Stimulated activated CD4-positive, alpha-beta T cell treated with anti-CD3 and anti-CD28 coated beads, Interleukin-12 subunit alpha, Interleukin-12 subunit beta, amount 100 ng/mL, for 24 hours (primary cell): ENCODE results near the gene DOCK1.

Source experiments
- DNase-seq, 2 experiments: peaks; one replicate each; pipeline ENCODE4 v3.0.0-alpha.2; 2020; ENCODE audit warnings: low read depth in 2 of 2

The DOCK1 gene

DNA sequence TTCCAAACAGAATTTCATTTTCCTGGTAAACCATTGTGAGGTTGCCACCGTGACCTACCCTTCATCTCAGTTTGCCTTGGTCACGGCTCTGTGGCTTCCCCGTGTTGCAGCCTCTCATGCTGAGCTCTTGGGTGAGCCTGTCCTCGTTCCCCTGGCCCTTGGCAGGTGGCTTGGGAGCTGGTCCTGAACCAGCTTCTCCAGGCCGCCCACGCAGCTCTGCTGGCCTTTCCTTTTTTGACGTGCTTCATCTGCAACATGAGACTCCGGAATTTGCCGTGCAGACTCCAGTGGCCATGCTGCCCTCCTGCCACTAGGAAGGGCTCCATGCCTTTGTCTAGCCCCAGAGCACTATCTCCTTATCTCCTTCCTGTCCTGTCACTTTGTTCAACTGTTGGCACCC, 550.9 kb downstream of the DOCK1 start:
- no peak for DNase-seq

DNA sequence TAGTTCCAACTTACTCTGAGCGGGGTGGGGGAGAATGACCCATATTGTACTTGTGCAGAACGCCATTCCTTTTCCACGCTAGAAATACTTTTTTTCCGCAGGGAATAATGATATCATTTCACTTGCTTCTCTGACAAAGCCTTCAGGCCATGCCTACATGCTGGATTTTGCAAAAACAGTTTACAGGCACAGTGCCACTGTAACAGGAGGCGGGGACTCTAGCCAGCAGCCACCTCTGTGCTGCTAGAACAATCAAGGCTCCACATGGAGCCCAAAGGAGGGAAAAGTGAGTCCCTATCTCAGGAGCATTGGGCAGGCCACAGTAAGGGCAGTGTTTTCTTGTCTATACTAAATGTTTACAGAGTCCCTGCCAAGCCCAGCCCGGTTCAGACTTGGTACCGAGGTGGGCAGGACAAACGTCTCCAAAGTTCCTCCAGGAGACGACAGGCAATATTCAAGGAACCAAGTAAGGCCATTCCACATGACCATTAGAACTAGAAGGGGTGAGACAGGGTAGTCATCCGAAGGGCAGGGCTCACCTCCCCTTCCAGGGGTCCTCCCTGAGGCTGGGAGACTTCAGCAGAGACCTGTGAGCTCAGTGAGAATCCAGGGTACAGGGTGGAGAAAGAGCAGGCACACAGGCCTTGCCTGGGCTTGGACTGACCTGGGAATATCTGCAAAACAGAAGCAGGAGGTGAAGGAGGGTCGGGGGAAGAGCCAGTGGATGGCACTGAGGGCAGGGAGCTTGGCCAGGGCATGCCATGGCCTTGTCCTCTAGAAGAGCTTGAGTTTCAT, 553.0 kb downstream of the DOCK1 start:
- DNase-seq = no peak

DNA sequence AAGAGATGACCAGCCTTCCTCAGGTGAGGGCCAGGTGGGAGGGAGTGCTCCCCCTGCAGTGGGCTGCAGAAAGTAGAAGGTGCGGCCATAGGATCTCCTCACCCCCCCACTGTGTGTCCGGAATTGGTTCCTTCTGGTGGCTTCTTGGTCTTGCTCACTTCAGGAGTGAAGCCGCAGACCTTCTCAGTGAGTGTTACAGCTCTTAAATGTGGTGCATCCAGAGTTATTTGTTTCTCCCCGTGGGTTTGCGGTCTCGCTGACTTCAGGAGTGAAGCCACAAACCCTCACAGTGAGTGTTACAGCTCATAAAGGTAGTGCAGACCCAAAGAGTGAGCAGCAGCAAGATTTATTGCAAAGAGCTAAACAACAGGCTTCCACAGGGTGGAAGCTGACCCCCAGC, 553.6 kb downstream of the DOCK1 start:
- DNase-seq = no peak

DNA sequence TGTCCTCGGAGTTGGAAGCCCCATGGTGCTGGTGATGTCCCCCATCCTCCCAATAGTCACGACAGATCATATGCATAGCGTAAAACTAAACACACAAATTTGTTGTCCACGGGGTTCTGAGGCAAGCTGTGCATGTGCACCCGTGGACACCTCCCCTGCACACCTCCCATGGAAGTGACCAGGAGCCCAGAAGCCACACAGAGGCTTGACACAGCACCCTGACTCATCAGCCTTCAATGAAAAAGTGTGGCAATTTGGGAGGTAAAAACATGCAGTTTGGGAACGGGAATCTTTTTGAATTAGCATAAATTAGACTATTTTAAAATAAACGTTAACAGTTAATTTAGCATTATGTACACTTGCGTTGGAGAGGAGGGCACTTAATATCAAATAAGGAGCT, 554.7 kb downstream of the DOCK1 start:
- no peak for DNase-seq

DNA sequence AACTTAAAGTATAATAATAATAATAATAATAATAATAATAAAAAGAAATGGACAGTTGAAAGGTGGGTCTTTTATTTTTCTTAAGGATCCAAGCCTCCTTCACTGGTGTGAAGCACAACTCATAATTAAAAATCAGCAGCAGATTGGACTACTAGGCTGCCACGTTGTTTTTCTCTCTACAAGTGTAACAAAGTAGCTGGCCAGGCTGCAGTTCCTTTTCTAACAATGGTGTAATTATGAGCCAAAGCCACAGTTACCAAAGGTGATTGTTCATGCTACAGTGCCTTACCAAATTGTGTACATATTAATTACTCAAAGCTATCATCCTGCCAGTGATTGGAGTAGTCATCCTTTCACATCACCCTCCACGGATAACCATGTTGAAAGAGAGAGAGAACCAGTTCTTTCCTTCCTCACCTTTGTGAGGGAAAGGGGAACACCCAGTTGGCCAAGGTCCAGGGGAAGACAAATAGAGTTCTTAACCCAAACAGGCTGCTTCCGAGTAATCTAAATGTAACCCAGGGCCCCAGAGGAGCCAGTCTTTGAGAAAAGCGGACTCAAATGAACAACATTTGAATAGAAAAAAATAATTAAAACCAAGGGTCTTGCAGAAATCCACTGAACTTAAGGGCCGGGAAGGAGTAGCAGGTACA, 557.5 kb downstream of the DOCK1 start:
- no peak for DNase-seq

DNA sequence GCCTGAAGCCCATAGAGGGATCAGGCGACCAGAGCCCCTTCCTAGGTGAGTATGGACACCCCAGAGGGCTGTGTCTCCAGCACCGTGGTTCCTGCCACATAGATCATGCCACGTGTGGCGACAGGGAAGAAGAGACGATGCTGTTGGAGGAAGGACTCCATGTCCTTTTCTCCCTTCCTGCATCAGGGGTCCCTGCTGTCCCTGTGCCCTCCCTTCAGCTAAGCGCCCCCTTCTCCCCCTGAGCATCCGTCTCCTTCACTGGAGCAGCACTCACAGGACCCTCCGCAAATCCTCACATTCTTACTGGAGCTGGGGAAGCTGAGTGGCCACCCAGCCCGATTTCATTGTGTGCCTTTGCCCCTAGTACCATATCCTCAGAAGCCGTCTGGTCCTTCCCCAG, 558.3 kb downstream of the DOCK1 start:
- no peak for DNase-seq

DNA sequence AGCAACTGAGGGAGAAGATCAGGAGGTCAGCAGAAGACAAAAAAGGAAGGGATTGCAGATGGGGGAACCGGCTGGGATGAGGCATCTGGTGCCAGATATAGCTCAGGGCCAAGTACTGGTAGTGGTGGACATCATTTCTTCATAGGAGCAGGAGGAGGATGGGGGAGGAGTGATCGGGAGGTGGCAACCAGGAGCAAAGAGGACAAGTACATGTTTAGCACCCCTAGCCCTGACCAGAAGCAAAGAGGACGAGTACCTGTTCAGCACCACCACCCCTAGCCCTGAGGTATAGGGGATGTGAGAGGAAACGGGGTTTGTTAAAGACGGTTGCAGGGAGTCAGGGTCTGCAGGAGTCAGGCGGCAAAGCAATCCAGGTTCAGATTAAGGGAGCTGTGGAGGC, 559.3 kb downstream of the DOCK1 start:
- DNase-seq = no peak

DNA sequence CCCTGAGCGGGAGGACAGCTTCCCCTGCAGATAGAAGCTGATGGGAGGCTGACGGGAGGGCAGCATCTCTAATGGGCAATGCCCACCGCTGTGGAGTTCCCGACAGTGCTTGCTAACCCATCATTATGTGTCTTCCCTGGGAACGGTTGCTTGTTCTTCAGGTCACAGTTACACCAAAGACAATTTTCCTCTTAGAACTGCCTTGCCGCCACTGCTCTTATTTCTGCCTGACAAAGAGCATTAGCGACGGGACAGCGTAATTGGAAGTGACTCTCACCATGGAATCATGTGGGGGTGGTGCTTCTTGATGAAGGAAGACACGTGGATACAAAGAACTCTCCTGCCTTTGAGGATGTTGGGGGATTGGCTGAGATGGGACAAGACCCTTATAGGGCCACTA, 562.6 kb downstream of the DOCK1 start:
- no peak for DNase-seq

DNA sequence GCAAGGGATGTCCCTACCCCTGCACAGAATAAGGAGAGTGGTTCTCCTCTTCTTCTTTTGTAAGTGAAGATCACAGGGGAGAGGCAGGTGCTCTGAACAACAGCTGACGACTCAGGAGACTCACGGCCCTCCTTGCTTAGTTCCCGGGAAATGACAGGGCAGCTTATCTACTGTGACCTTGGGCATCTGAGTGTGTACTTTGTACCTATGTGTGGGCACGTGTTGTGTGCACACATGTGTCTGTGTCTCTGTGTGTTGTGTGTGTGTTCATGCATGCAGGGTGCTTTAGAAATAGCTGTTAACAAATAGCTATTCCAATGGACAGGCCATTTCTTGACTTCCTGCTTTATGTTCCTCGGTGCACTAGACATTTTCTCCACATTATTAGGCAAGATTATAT, 563.4 kb downstream of the DOCK1 start:
- no peak for DNase-seq

DNA sequence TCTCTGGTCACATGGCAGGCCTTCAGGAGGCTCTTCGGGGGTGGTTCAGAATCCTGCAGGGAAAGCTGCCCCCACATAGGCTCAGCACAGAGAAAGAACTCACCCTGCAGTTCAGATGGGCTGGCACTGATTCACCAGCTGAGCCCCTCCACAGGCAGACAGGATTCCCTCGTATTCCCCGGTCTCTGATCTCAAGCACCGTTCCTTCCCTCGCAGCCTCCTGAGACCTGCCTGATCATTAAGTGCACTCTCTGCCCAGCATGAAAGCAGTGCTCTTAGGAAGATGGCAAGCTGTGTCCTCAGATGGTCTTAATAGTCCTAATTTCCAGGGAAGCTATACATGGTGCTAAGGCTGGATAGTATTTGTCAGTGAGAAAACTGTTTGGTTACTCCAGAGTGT, 565.7 kb downstream of the DOCK1 start:
- DNase-seq = no peak

DNA sequence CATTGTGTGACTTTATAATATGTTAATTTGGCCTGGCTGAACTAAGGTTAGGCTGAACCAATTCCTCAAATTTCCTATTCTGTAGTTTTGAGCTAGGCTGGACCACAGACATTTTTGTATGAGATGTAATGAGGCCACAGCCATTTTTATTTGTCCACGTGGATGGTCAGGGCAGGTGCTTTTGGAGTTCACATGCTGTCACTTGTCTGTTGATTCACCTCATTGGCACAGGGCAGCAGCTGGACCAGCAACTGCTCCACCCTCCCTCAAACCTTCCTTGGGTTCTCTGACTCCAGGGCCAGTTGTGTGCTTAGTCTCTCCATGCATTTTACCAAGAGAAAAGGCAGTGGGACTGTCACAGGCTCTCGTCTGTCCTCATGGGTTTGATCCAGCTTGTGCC, 567.7 kb downstream of the DOCK1 start:
- no peak for DNase-seq

DNA sequence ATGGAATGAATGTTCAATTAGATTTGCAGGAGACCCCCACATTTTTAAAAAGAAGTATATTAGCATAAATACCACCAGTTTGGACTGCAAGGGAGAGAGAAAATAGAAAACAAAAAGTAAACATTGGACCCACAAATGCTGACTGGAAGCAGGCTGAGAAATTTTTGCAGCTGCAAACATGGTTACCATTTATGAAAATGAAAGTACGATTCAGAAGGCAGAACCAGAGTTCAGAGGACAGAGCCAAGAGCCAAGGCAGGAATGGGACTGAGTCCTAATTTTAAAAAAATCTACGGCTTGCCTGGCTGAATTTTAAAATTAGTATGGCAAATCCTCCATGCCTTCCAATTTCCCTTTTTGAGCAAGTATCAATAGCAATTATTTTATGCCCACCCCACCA, 569.3 kb downstream of the DOCK1 start:
- no peak for DNase-seq

DNA sequence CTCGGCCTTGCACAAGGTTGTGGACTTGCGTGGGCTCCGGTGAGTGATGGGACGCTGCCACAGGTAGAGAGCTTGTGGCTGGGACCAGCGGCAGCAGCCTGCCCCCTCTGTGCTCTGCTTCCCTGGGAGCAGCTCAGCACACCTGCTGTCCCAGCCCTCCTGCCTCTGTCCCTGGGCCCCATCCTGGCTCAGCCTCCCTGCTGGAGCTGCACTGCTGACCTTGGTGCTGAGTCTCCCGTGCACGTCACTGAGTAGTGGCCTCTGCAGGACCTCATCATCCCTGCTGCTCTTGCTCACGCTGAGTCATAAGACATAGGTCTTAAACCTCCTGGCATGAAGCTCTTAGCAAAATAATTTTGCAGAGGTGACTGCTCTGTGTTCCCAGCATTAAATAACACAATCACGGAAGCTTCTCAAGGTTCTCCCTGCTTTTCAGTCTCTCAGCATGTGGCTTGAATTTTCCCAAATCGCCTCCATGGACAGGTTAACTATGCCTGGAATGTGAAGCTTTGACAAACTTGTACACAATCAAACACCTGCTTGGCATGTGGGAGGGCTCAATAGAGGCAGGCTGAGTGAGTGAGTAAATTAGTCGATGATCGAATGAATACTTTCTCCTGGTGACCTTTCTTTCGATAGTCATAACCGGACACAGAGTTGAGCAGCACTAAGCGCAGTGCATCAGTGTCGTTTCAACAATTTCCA, 580.1 kb downstream of the DOCK1 start:
- no peak for DNase-seq

DNA sequence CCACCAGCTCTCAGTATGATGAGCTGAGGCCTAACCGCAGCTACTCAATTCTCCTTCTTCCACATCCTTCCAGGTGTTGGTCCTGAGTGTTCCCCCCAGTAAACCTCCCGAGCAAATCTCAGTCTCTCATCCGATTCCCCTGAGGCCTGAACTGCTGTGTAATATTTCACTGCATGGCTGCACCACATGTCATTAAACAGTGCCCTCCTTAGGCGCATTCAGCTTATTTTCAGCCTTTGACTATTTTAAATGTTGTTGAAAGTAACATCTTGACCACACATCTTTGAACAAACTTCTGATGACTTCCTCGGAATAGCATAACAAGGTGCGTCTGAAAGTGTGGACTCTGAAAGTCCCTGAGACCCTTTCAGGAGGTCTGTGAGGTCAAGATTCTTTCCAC, 581.1 kb downstream of the DOCK1 start:
- no peak for DNase-seq

DNA sequence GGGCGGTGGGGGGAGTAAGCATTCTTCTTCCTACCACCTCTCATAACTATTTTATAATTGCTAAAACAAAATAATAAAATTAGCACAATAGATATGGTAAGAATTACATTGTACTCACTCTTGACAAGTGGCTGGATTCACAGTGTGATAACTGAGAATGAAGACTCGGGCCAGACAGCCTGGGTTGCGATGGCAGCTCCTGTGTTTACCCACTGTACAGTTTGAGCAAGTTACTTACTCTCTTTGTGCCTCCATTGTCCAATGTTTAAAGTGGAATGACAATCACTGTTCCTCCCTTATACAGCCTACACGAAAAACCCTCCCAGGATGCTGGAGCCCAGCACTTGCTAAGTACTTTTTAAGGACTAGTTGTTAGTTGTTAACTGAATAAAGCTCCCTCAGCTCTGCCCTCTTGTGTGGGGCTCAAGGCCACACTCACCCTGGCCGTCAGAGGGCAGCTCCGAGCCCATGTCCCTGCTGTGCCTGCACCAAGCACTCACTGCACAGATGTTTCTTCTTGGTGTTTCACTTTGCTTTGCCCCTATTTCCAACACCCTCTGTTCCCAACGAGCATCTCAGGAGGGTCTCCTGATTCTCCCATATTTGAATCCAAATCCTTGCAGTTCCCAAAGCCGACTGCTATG, 587.5 kb downstream of the DOCK1 start:
- DNase-seq = no peak

DNA sequence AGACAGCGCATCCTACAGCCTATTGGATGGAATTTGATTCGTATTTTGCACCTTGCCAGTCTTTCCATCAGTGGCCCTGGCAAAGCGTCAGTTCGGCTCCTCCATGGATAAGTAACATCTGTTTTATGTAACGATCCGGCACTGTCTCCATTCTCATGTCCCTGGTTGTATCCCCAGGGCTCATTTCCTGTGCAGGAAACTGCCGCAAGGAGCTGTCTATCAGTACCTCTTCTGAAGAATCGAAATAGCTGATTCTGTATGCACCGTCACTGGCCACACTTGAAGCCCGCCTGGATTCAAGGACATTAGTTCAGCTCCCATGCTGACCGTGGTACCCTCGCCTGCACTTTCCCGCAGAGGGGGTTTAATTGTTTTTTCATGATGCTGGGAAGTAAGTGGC, 590.8 kb downstream of the DOCK1 start:
- no peak for DNase-seq

DNA sequence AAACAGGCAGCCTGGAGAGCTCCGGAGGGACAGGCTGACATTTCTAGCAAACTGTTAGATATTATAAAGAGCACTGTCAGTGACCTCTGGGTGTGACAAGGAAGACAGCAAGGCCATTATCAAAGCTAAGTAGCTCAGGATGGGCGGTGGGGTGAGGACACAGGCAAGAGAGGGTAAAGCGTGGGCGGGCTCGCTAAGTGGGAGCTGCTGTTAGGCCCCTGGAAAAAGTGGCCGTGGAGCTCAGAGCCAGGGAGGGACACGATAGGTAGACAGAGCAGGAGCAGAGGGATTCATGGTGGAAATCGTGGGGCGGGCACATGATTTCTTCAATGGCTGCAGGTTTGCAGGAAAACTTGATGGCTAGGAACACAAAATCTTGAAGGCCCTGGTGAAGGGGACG, 592.5 kb downstream of the DOCK1 start:
- no peak for DNase-seq

DNA sequence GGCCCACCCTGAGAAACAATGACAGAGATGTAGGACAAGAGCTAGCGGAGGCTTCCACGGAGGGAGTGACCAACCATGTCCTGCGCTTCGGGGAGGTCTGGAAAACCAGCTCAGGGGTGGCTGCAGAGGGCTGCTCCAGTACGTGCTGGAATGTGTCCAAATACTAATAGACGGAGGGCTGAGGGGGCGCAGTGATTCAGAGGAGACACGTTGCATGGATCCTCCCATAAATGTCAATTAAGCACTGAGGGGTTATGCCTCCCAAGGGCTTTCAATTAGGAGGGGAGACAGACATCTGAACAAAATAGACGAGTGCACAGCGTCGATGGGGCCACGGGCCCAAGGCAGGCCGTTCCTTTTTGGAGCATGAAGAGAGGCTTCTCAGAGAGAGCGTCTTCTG, 592.9 kb downstream of the DOCK1 start:
- DNase-seq = no peak

DNA sequence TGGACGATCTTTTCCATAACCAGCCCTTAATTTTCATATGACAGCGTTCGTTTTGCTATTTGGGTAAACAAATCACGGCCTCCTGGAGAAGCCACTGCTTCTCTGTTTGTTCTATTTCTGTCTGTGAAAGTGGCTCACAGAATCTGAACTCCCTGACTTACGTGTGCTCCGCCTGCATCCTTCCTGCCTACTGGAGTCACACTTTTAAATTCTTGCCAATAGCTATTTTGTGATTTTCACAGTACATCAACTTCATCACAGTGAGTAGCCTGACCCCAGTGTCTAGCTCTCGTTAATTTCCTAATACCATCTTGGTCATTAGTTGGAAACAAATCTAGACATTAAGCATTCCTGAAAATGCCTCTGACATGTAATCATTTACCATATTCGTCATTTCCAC, 594.9 kb downstream of the DOCK1 start:
- DNase-seq = no peak
